CD14-positive monocyte (primary cell): ENCODE measurements around the gene TMEM178B. TPM values are rescaled to one million over a fixed set of nuclear protein-coding genes. Genes with fewer than 3 reads are reported as not detected.

Source experiments
- DNase-seq, 3 donors: peaks; one replicate each; pipeline ENCODE4 v3.0.0-alpha.2; 2011 to 2022
- H2AFZ ChIP-seq: 2 replicates; pipeline ENCODE4 v1.6.0; 2012; ENCODE audit warnings: mild to moderate bottlenecking, low read depth, low read length, inconsistent platforms; ENCODE audit not compliant: insufficient read depth, poor library complexity, severe bottlenecking
- H3K27ac ChIP-seq, 2 donors: 1 replicate in 1 of 2; 2 replicates in 1 of 2; pipeline ENCODE4 v1.5.1; 2012 to 2013; ENCODE audit warnings: low read length in 2 of 2, control low read depth in 1 of 2, inconsistent platforms in 1 of 2, low read depth in 1 of 2, mild to moderate bottlenecking in 1 of 2
- H3K27me3 ChIP-seq, 2 donors: one replicate each; pipeline versions ENCODE4 v1.6.0 to v1.6.1; 2011 to 2013; ENCODE audit warnings: low read length in 2 of 2; ENCODE audit not compliant: control insufficient read depth in 2 of 2, insufficient read depth in 2 of 2
- H3K36me3 ChIP-seq, 2 donors: replicated peaks in 1 of 2; 1 replicate in 1 of 2; 2 replicates in 1 of 2; pipeline versions ENCODE4 v1.5.1 to v1.6.1; 2012 to 2013; ENCODE audit warnings: low read length in 2 of 2, control low read depth in 1 of 2, inconsistent platforms in 1 of 2, mild to moderate bottlenecking in 1 of 2; ENCODE audit not compliant: insufficient read depth in 2 of 2, control insufficient read depth in 1 of 2
- H3K4me1 ChIP-seq, 2 donors: 1 replicate in 1 of 2; 2 replicates in 1 of 2; pipeline versions ENCODE4 v1.5.1 to v1.6.1; 2012 to 2013; ENCODE audit warnings: low read length in 2 of 2, control low read depth in 1 of 2, inconsistent platforms in 1 of 2, mild to moderate bottlenecking in 1 of 2, moderate library complexity in 1 of 2; ENCODE audit not compliant: insufficient read depth in 2 of 2, control insufficient read depth in 1 of 2
- H3K4me2 ChIP-seq: replicated peaks from 2 replicates; pipeline ENCODE3; 2012; ENCODE audit warnings: low read length, moderate library complexity, mild to moderate bottlenecking; ENCODE audit not compliant: poor library complexity, severe bottlenecking; ENCODE audit errors: extremely low read depth
- H3K4me3 ChIP-seq, 3 experiments: fragments of 200-600 bp in 1 of 3; sonication (generic) in 1 of 3; replicated peaks in 1 of 3; 1 replicate in 2 of 3; 2 replicates in 1 of 3; pipeline ENCODE4 v1.5.1; 2011 to 2013; ENCODE audit warnings: low read length in 3 of 3, mild to moderate bottlenecking in 3 of 3, control low read depth in 2 of 3, low read depth in 2 of 3, inconsistent platforms in 1 of 3, moderate library complexity in 1 of 3
- H3K79me2 ChIP-seq: 2 replicates; pipeline ENCODE4 v1.6.0; 2012; ENCODE audit warnings: mild to moderate bottlenecking, control low read depth, inconsistent platforms, low read length, moderate library complexity; ENCODE audit not compliant: insufficient read depth
- H3K9ac ChIP-seq: 2 replicates; pipeline ENCODE4 v1.6.0; 2017; ENCODE audit warnings: low read length, mild to moderate bottlenecking; ENCODE audit not compliant: insufficient read depth, poor library complexity, severe bottlenecking
- H3K9me3 ChIP-seq, 2 donors: replicated peaks in 1 of 2; 1 replicate in 1 of 2; 2 replicates in 1 of 2; pipeline versions ENCODE4 v1.5.1 to v1.6.1; 2012 to 2013; ENCODE audit warnings: low read length in 2 of 2, control low read depth in 1 of 2; ENCODE audit not compliant: control insufficient read depth in 1 of 2, insufficient read depth in 1 of 2
- H4K20me1 ChIP-seq: 2 replicates; pipeline ENCODE4 v1.6.0; 2012; ENCODE audit warnings: mild to moderate bottlenecking, low read length, control low read depth, moderate library complexity; ENCODE audit not compliant: insufficient read depth
- H3K27ac Mint-ChIP-seq, 7 donors: one replicate each; pipeline ENCODE4 v1.8.0; 2020; ENCODE audit warnings: mild to moderate bottlenecking in 7 of 7, mixed read lengths in 7 of 7, moderate library complexity in 6 of 7, inconsistent platforms in 2 of 7
- H3K27me3 Mint-ChIP-seq, 3 donors: one replicate each; pipeline ENCODE4 v1.8.0; 2021 to 2022; ENCODE audit warnings: low read depth in 3 of 3, mild to moderate bottlenecking in 3 of 3, mixed read lengths in 3 of 3, moderate library complexity in 3 of 3, inconsistent platforms in 1 of 3
- H3K36me3 Mint-ChIP-seq, 2 donors: one replicate each; pipeline ENCODE4 v1.8.0; 2020; ENCODE audit warnings: mixed read lengths in 2 of 2, inconsistent platforms in 1 of 2, mild to moderate bottlenecking in 1 of 2
- H3K4me1 Mint-ChIP-seq: one replicate; pipeline ENCODE4 v1.8.0; 2020; ENCODE audit warnings: mild to moderate bottlenecking, mixed read lengths
- H3K4me3 Mint-ChIP-seq, 2 donors: one replicate each; pipeline ENCODE4 v1.8.0; 2020; ENCODE audit warnings: mild to moderate bottlenecking in 2 of 2, mixed read lengths in 2 of 2, moderate library complexity in 1 of 2
- H3K9me3 Mint-ChIP-seq, 7 donors: one replicate each; pipeline ENCODE4 v1.8.0; 2020 to 2022; ENCODE audit warnings: mixed read lengths in 7 of 7, mild to moderate bottlenecking in 6 of 7, moderate library complexity in 6 of 7, inconsistent platforms in 2 of 7
- CTCF ChIP-seq: fragments of 200-600 bp; IDR thresholded peaks from one replicate; pipeline ENCODE4 v1.8.0; 2022; ENCODE audit warnings: antibody characterized with exemption, mild to moderate bottlenecking
- WGBS: methylation state at CpG from one replicate; pipeline ENCODE4 v1.1.5; 2013; ENCODE audit warnings: missing lambda C conversion rate; ENCODE audit not compliant: insufficient coverage; 5-methylcytosine and 5-hydroxymethylcytosine counted together
- intact Hi-C, 2 donors: fragments of 100-400 bp; cut with micrococcal nuclease; formaldehyde crosslinking; loops; one replicate each; pipeline versions ENCODE4 v1.15.0 to v1.15.1; 2023
- polyA plus RNA-seq, 3 donors: library from polyadenylated mRNA; depleted of rRNA in 1 of 3; unstranded in 2 of 3; stranded (reverse) in 1 of 3; fragments of 300-500 nt in 2 of 3; fragments of >200 nt in 1 of 3; fragmentation: Illumina TruSeq in 2 of 3; gene quantifications; 1 replicate in 2 of 3; 2 replicates in 1 of 3; pipeline ENCODE4 v1.2.3, GENCODE V29; 2012 to 2021

The TMEM178B gene
- polyA plus RNA-seq, 3 donors, result not detected

GRCh38 chr7:141151746-141152145 is 77.9 kb downstream of the TMEM178B start:
- intact Hi-C loops, result no loop called here
- Histone ChIP-seq H3K4me3 (no peak overlapping the region), H3K27ac (no peak overlapping the region), H3K9ac (no peak overlapping the region), H3K27me3 (no peaks in the 10 kb centered on the region), H2AFZ (no peak overlapping the region), H3K4me1 (peaks cover 3 to 7% of the 10 kb centered on the region in 2 donors), H3K79me2 (no peaks in the 10 kb centered on the region), H4K20me1 (no peaks in the 10 kb centered on the region), H3K9me3 (peaks cover 0 to 3% of the 10 kb centered on the region in 2 donors), H3K4me2 (no peak overlapping the region), H3K36me3 (no peaks in the 10 kb centered on the region)
- Mint-ChIP-seq H3K27me3 (peaks cover 0 to 5% (median 1%) of the 10 kb centered on the region in 3 donors), H3K4me1 (peaks cover 3% of the 10 kb centered on the region), H3K27ac (peak overlapping the region in 1 of 7 donors; percentile 4), H3K36me3 (no peaks in the 10 kb centered on the region), H3K9me3 (peaks cover 0 to 6% (median 0%) of the 10 kb centered on the region in 7 donors), H3K4me3 (no peak overlapping the region)
- TF ChIP-seq CTCF, result no peak
- DNase-seq, result no peak
- WGBS, result 91% methylated on average over 4 of the region's 4 CpGs

DNA sequence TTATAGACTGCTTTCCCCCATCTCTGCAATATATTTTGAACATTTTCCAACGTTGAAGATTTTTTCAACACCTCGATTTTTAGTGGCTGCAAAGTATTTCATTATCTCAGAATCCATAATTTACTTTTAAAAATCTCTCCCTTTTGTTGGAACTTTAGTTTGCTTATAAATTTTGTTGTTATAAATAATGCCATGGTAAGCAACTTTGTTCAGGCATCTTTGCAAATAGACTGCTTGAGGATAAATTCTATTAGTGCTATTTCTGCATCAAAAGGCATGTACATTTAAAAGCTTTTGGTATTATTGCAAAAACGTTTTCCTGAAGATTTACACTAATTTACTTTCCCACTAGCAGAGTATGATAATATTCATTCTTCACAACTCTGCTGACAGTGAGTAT is 79.4 kb downstream of the TMEM178B start:
- H3K9ac ChIP-seq, result no peak overlapping the region
- H3K4me1 Mint-ChIP-seq, result peaks cover 17% of the 10 kb centered on the region
- H3K4me3 ChIP-seq, result no peak overlapping the region
- no peak overlapping the region for H3K27ac Mint-ChIP-seq
- no CpG with 5 or more reads among the region's 3 CpGs for WGBS
- no peaks in the 10 kb centered on the region for H3K79me2 ChIP-seq
- peaks cover 14 to 22% of the 10 kb centered on the region in 2 donors for H3K4me1 ChIP-seq
- intact Hi-C loops, result no loop called here
- no peak overlapping the region for H3K4me2 ChIP-seq
- peaks cover 0 to 6% (median 0%) of the 10 kb centered on the region in 7 donors for H3K9me3 Mint-ChIP-seq
- H4K20me1 ChIP-seq, result no peaks in the 10 kb centered on the region
- no peak for DNase-seq
- no peaks in the 10 kb centered on the region for H3K27me3 ChIP-seq
- H2AFZ ChIP-seq, result no peak overlapping the region
- no peaks in the 10 kb centered on the region for H3K36me3 Mint-ChIP-seq
- H3K27me3 Mint-ChIP-seq, result peaks cover 1 to 7% (median 2%) of the 10 kb centered on the region in 3 donors
- H3K27ac ChIP-seq, result no peak overlapping the region
- no peak for TF ChIP-seq CTCF
- no peaks in the 10 kb centered on the region for H3K36me3 ChIP-seq
- H3K9me3 ChIP-seq, result no peaks in the 10 kb centered on the region
- H3K4me3 Mint-ChIP-seq, result no peak overlapping the region
